ENCODE data around the gene PTPN21. TPM values are rescaled to one million over a fixed set of nuclear protein-coding genes. Genes with fewer than 3 reads are reported as not detected.

Gene PTPN21
- total RNA-seq, 2 donors from 2014 or later: 22.4 to 24.3 TPM

- H3K27me3 ChIP-seq: no peaks in the 10 kb centered on the region
- no peaks in the 10 kb centered on the region for H3K9me3 ChIP-seq
- DNase-seq (ENCODE audit: low spot score): no peak
- peaks cover 68% of the 10 kb centered on the region for H3K36me3 ChIP-seq
- no peak for TF ChIP-seq CTCF (IDR thresholded peaks at IDR 0.05)
- no peak overlapping the region for H3K27ac ChIP-seq
- no peaks in the 10 kb centered on the region for H3K4me1 ChIP-seq
- no peak overlapping the region for H3K4me3 ChIP-seq
Observed at GRCh38 chr14:88468406-88468805, 86.4 kb downstream of the PTPN21 start.

DNA sequence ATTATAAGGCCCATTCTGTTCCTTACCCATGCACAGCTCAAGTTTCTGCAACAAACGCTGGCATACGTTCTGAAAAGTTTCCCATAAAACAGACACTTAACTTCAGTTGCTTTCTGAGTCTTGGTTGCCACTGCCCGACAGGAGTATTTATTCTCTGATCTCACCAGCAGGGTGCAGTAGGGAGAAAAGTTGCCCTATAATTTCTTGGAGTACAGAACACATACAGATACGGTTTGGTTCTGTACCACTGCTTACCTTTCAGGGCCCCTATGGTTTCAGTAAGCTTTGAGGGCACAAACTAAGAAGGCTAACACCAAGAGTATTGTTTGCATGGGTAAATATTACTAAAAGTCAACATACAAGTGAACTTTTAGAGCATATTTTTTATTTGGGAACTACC, 91.5 kb downstream of the PTPN21 start:
- H3K4me3 ChIP-seq: no peak overlapping the region
- DNase-seq (ENCODE audit: low spot score): no peak
- H3K36me3 ChIP-seq: peaks cover 36% of the 10 kb centered on the region
- peak in 1 of 2 donors; percentile 47 for TF ChIP-seq CTCF (IDR thresholded peaks at IDR 0.05)
- peaks cover 0 to 10% of the 10 kb centered on the region in 2 donors for H3K9me3 ChIP-seq
- H3K27me3 ChIP-seq: no peaks in the 10 kb centered on the region
- H3K4me1 ChIP-seq: no peaks in the 10 kb centered on the region
- no peak overlapping the region for H3K27ac ChIP-seq

GRCh38 chr14:88454886-88455285, 99.9 kb downstream of the PTPN21 start:
- Histone ChIP-seq H3K4me1 (no peaks in the 10 kb centered on the region), H3K36me3 (peaks cover 13% of the 10 kb centered on the region), H3K27ac (no peak overlapping the region), H3K9me3 (peaks cover 0 to 12% of the 10 kb centered on the region in 2 donors), H3K4me3 (no peak overlapping the region), H3K27me3 (no peaks in the 10 kb centered on the region)
- DNase-seq (ENCODE audit: low spot score): no peak
- TF ChIP-seq CTCF (IDR thresholded peaks at IDR 0.05): no peak

DNA sequence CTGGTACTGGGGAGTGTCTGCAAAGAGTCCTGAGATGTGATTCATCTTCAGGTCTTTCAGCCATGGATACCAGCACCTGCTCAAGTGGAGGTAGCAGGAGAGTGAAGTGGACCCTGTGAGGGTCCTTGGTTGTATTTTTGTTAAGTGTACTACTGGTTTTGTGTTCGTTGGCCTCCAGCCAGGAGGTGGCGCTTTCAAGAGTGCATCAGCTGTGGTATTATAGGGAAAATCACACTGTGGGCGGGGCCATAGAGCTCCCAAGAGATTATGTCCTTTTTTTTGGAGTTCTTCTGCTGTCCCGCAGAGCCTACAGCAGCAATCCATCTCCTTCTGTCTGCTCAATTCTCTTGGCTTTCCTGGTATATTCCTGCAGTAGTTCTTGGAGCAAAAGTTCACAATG, 102.6 kb downstream of the PTPN21 start:
- Histone ChIP-seq H3K27ac (no peak overlapping the region), H3K4me3 (no peak overlapping the region), H3K36me3 (peaks cover 13% of the 10 kb centered on the region), H3K4me1 (no peaks in the 10 kb centered on the region), H3K27me3 (no peaks in the 10 kb centered on the region), H3K9me3 (peaks cover 0 to 3% of the 10 kb centered on the region in 2 donors)
- no peak for TF ChIP-seq CTCF (IDR thresholded peaks at IDR 0.05)
- DNase-seq (ENCODE audit: low spot score): no peak

DNA sequence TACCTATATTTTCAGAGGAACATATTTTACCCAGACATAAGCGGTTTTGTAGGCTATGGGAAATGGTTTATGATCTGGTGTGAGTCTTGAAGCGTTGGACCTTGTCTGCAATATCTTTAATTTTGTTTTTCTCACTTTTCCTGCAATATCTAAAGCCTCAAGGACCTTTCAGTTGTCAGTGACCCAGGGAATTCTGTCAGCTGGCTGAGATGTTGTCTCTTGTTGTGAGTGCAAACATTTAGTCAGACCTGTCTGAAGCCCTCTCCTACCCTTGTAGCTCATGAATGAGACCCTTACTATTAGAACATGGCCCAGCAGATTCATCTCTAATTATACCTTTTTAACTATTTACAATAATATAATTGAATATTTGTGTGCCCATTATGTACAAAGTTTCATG, 115.7 kb downstream of the PTPN21 start:
- H3K4me3 ChIP-seq: no peak overlapping the region
- no peaks in the 10 kb centered on the region for H3K9me3 ChIP-seq
- H3K27me3 ChIP-seq: no peaks in the 10 kb centered on the region
- H3K36me3 ChIP-seq: peaks cover 11% of the 10 kb centered on the region
- TF ChIP-seq CTCF (IDR thresholded peaks at IDR 0.05): no peak
- DNase-seq (ENCODE audit: low spot score): no peak
- H3K27ac ChIP-seq: no peak overlapping the region
- H3K4me1 ChIP-seq: no peaks in the 10 kb centered on the region

GRCh38 chr14:88437658-88438057, 117.1 kb downstream of the PTPN21 start:
- H3K9me3 ChIP-seq: no peaks in the 10 kb centered on the region
- DNase-seq (ENCODE audit: low spot score): no peak
- no peak overlapping the region for H3K27ac ChIP-seq
- no peaks in the 10 kb centered on the region for H3K27me3 ChIP-seq
- H3K4me3 ChIP-seq: no peak overlapping the region
- TF ChIP-seq CTCF (IDR thresholded peaks at IDR 0.05): no peak
- H3K36me3 ChIP-seq: peaks cover 11% of the 10 kb centered on the region
- no peaks in the 10 kb centered on the region for H3K4me1 ChIP-seq
